AG04450 (cell line): ENCODE measurements around the gene EPHA6. TPM values are rescaled to one million over a fixed set of nuclear protein-coding genes. Genes with fewer than 3 reads are reported as not detected.

Experiments
- CTCF ChIA-PET: fragments of 300-600, 350-600 bp; formaldehyde crosslinking; extraction: SDS; loops from one replicate; lab custom pipeline; 2022; ENCODE audit warnings: antibody characterized with exemption, inconsistent platforms; lab: Charles Lee
- POLR2A ChIA-PET: fragments of 350-600 bp; formaldehyde crosslinking; extraction: SDS; loops from one replicate; lab custom pipeline; 2021; ENCODE audit warnings: antibody characterized with exemption, inconsistent platforms; lab: Yijun Ruan, JAX
- DNase-seq: peaks from one replicate; pipeline ENCODE4 v3.0.0-alpha.2; 2011; ENCODE audit warnings: low read depth, low spot score
- H3K27ac ChIP-seq: one replicate; pipeline ENCODE4 v1.5.1; 2012; ENCODE audit warnings: low read depth, low read length, control low read depth
- H3K27me3 ChIP-seq: one replicate; pipeline ENCODE4 v1.6.0; 2012; ENCODE audit warnings: low read length; ENCODE audit not compliant: control insufficient read depth, insufficient read depth
- H3K4me3 ChIP-seq: 2 replicates; pipeline ENCODE4 v1.5.1; 2011; ENCODE audit warnings: mild to moderate bottlenecking, low read depth, low read length, control low read depth
- H3K9me3 ChIP-seq: 2 replicates; pipeline ENCODE4 v1.5.1; 2012; ENCODE audit warnings: low read length; ENCODE audit not compliant: control insufficient read depth, insufficient read depth
- CTCF ChIP-seq: IDR thresholded peaks from 2 replicates; pipeline ENCODE4 v1.5.1; 2011; ENCODE audit warnings: low read depth, low read length, control low read depth, inconsistent platforms
- polyA plus RNA-seq: library from polyadenylated mRNA; depleted of rRNA; stranded (reverse); fragments of >200 nt; gene quantifications from 2 replicates; pipeline ENCODE4 v1.2.3, GENCODE V29; 2011

EPHA6 gene
- polyA plus RNA-seq, 1 experiment = not detected

GRCh38 chr3:97706226-97706625 is 891.8 kb downstream of the EPHA6 start:
- no peak overlapping the region for H3K4me3 ChIP-seq
- H3K9me3 ChIP-seq = no peaks in the 10 kb centered on the region
- ChIA-PET POLR2A (no interaction called here), CTCF (no interaction called here)
- no peaks in the 10 kb centered on the region for H3K27me3 ChIP-seq
- DNase-seq = no peak
- TF ChIP-seq CTCF = no peak
- H3K27ac ChIP-seq = no peak overlapping the region

DNA sequence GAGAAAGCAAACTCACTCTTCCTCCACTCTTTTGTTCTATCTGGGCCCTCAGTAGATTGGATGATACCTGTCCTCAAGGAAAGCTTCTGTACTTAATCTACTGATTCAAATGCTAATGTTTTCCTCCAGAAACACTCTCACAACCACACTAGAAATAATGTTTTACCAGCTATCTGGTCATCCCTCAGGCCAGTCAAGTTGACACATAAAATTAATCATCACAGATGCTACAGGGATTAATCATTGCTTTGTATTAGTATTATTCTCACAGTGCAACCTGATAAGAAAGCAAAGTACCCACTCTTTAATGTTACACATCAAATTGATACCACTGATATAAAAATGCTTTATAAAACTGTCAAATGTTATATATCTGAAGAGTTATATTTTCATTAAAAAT is 897.3 kb downstream of the EPHA6 start:
- ChIA-PET CTCF (interaction anchor here (1.5 kb wide), 1 partner anchor 8 kb away, joined by 5 read pairs; no protein-coding TSS in a partner anchor), POLR2A (no interaction called here)
- no peak for TF ChIP-seq CTCF
- DNase-seq = no peak
- Histone ChIP-seq H3K27ac (no peak overlapping the region), H3K27me3 (no peaks in the 10 kb centered on the region), H3K4me3 (no peak overlapping the region), H3K9me3 (no peaks in the 10 kb centered on the region)

DNA sequence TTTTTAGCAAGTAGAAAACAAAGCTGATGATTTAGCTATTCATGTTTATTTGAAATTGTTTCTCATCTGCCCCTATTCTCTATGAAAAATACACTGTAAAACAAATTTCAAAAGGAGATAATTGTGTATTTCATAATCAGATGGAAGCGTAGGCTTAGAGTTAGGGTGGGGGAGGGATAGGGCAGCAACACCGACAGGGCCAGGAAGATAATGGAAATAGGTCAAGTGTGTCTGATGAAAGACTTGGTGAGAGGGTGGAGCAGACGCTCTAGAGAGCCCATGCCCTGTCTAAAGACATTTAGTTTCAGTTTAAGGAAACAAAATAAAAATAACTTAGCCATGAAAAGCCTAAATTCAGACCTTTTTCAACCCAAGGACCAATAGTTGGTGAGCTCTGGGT is 898.5 kb downstream of the EPHA6 start:
- no peak for DNase-seq
- no peak for TF ChIP-seq CTCF
- Histone ChIP-seq H3K4me3 (no peak overlapping the region), H3K27ac (no peak overlapping the region), H3K9me3 (no peaks in the 10 kb centered on the region), H3K27me3 (no peaks in the 10 kb centered on the region)
- POLR2A ChIA-PET = no interaction called here
- CTCF ChIA-PET = interaction anchor here (1.0 to 1.4 kb wide), 2 partner anchors 311 to 326 kb away, joined by 3 read pairs; no protein-coding TSS in a partner anchor

DNA sequence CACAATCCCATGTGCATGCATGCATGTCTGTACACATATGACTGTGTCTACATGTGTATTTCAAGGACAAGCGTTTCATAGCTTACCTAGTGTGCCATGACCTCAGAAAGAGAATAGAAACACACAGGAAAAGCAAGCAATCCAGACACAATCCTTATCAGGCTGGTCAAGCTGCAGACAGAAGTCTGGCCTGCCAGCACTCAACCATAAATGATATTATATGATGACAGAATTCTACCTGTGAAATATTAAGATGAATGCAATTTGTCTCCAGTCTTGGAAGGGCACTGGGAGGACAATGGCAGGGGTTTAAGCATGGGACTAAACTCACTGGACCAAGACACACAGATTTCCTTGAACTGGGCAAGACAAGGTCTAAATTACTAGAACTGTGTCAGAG is 899.2 kb downstream of the EPHA6 start:
- no peak for DNase-seq
- Histone ChIP-seq H3K27ac (no peak overlapping the region), H3K4me3 (no peak overlapping the region), H3K27me3 (no peaks in the 10 kb centered on the region), H3K9me3 (no peaks in the 10 kb centered on the region)
- ChIA-PET POLR2A (no interaction called here), CTCF (interaction anchor here (1.0 to 1.4 kb wide), 2 partner anchors 310 to 325 kb away, joined by 3 read pairs; no protein-coding TSS in a partner anchor)
- no peak for TF ChIP-seq CTCF

DNA sequence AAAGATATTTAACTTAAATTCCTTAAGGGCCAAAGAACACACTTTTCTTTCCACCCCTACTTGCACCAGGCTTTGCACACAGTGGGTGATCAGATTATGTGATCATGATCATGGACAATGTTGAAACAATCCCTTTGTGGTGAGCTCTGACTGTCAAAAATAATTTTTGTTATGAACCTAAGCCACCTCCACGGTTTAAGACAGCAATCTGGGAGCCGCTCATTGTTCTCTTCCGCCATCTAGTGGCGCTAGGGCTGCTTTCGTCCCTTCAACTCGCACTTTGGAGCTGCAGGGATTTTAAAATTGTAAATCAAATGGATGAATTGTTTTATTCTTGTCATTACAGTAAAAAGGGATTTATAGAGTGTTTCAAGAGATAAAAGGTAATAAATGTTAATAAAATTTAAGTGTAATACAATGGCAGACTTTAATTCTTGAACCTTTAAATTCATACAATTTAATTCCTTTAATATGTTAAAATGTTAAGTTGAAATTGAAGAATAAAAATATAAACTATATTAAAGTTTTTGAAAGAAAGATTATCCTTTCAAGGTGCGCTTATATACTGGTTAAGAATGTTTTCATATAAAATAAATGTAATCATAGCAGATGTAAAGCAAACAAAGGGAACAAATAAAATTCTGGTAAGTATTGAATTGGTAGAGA is 904.9 kb downstream of the EPHA6 start:
- no peaks in the 10 kb centered on the region for H3K9me3 ChIP-seq
- ChIA-PET CTCF (interaction anchor here (0.6 to 2.7 kb wide), 35 partner anchors 9 to 856 kb away, joined by 3 to 21 read pairs (median 5); no protein-coding TSS in a partner anchor), POLR2A (no interaction called here)
- DNase-seq = peak; percentile 34
- H3K27me3 ChIP-seq = no peaks in the 10 kb centered on the region
- peak; percentile 98 for TF ChIP-seq CTCF
- no peak overlapping the region; the same call in 1 of the 2 replicates for H3K4me3 ChIP-seq
- H3K27ac ChIP-seq = no peak overlapping the region
